Central memory CD4-positive, alpha-beta T cell (primary cell): ENCODE results near the gene MTHFD1L.
"Not testable (repeated sequence)": the region's sequence is repeated elsewhere in the genome, so short reads cannot be mapped to it uniquely, and the experiment has no call there.

ENCODE experiments used
- DNase-seq: peaks from one replicate; pipeline ENCODE4 v3.0.0; 2022

MTHFD1L gene

GRCh38 chr6:151100326-151100725 lies 234.8 kb downstream of the MTHFD1L start:
- DNase-seq: no peak

GRCh38 chr6:151101161-151101815 lies 235.8 kb downstream of the MTHFD1L start:
- DNase-seq: no peak

GRCh38 chr6:151101816-151102694 lies 236.6 kb downstream of the MTHFD1L start:
- no peak for DNase-seq

GRCh38 chr6:151103266-151103665 lies 237.8 kb downstream of the MTHFD1L start:
- DNase-seq: no peak

GRCh38 chr6:151107897-151108427 lies 242.5 kb downstream of the MTHFD1L start:
- no peak for DNase-seq

GRCh38 chr6:151108548-151108947 lies 243.0 kb downstream of the MTHFD1L start:
- DNase-seq: no peak

GRCh38 chr6:151109361-151109760 lies 243.9 kb downstream of the MTHFD1L start:
- DNase-seq: no peak

GRCh38 chr6:151109869-151110575 lies 244.5 kb downstream of the MTHFD1L start:
- no peak for DNase-seq

GRCh38 chr6:151110576-151110905 lies 245.0 kb downstream of the MTHFD1L start:
- no peak for DNase-seq

- DNase-seq: no peak
Observed at GRCh38 chr6:151111670-151112069, 246.2 kb downstream of the MTHFD1L start.

- DNase-seq: no peak
Observed at GRCh38 chr6:151112130-151112529, 246.6 kb downstream of the MTHFD1L start.

GRCh38 chr6:151112884-151113283 lies 247.4 kb downstream of the MTHFD1L start:
- DNase-seq: not testable (repeated sequence)

GRCh38 chr6:151113641-151114040 lies 248.1 kb downstream of the MTHFD1L start:
- DNase-seq: no peak

GRCh38 chr6:151118461-151119123 lies 253.1 kb downstream of the MTHFD1L start:
- DNase-seq: no peak

- DNase-seq: no peak
Observed at GRCh38 chr6:151119823-151120524, 254.5 kb downstream of the MTHFD1L start.

- no peak for DNase-seq
Observed at GRCh38 chr6:151121900-151122299, 256.4 kb downstream of the MTHFD1L start.

GRCh38 chr6:151123641-151124040 lies 258.1 kb downstream of the MTHFD1L start:
- not testable (repeated sequence) for DNase-seq

GRCh38 chr6:151125242-151125641 lies 259.7 kb downstream of the MTHFD1L start:
- not testable (repeated sequence) for DNase-seq

GRCh38 chr6:151125651-151126416 lies 260.3 kb downstream of the MTHFD1L start:
- DNase-seq: not testable (repeated sequence)

GRCh38 chr6:151126417-151126724 lies 260.9 kb downstream of the MTHFD1L start:
- DNase-seq: not testable (repeated sequence)

GRCh38 chr6:151127133-151127798 lies 261.8 kb downstream of the MTHFD1L start:
- not testable (repeated sequence) for DNase-seq
